Muscle layer of colon (tissue), 2 donors: Measurements from ENCODE around the gene IRF3.

ENCODE experiments used
- H3K27ac ChIP-seq: one replicate; pipeline ENCODE4 v1.7.0; 2013; ENCODE audit warnings: low read depth, mild to moderate bottlenecking, low read length, moderate library complexity
- H3K27me3 ChIP-seq, 2 donors: one replicate each; pipeline ENCODE4 v1.7.0; 2013; ENCODE audit warnings: low read length in 2 of 2, mild to moderate bottlenecking in 2 of 2; ENCODE audit not compliant: insufficient read depth in 2 of 2, control insufficient read depth in 1 of 2
- H3K36me3 ChIP-seq: one replicate; pipeline ENCODE4 v1.7.0; 2013; ENCODE audit warnings: mild to moderate bottlenecking, low read length; ENCODE audit not compliant: insufficient read depth
- H3K4me1 ChIP-seq: one replicate; pipeline ENCODE4 v1.7.0; 2013; ENCODE audit warnings: mild to moderate bottlenecking, low read length; ENCODE audit not compliant: insufficient read depth
- H3K4me3 ChIP-seq, 2 donors: one replicate each; pipeline ENCODE4 v1.7.0; 2013; ENCODE audit warnings: low read length in 2 of 2, low read depth in 1 of 2, mild to moderate bottlenecking in 1 of 2, moderate library complexity in 1 of 2
- H3K9ac ChIP-seq: one replicate; pipeline ENCODE4 v1.7.0; 2013; ENCODE audit warnings: low read length
- H3K9me3 ChIP-seq: one replicate; pipeline ENCODE4 v1.7.0; 2013; ENCODE audit warnings: mild to moderate bottlenecking, low read length
- donor health status: abdominal sarcoma.
- donor health status: Adenocarcinoma of cecum.

Gene IRF3

DNA sequence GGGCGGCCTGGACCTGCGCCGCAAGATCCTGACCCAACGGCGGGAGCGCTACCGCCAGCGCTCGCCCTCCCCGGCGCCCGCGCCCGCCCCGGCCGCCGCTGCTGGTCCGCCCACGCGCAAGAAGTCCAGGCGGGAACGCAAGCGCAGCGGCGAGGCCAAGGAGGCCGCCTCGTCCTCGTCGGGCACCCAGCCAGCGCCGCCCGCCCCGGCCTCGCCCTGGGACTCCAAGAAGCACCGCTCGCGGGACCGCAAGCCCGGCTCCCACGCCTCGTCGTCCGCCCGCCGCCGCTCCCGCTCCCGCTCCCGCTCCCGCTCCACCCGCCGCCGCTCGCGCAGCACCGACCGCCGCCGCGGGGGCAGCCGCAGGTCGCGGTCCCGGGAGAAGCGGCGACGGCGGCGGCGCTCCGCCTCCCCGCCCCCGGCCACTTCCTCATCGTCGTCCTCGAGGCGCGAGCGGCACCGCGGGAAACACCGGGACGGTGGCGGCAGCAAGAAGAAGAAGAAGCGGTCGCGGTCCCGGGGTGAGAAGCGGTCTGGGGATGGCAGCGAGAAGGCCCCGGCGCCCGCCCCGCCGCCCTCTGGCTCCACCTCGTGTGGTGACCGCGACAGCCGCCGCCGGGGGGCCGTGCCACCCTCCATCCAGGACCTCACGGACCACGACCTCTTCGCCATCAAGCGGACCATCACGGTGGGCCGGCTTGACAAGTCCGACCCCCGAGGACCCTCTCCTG, 13.7 kb downstream of the IRF3 start:
- Histone ChIP-seq H3K9me3 (no peaks in the 10 kb centered on the region), H3K27me3 (no peaks in the 10 kb centered on the region), H3K4me3 (no peak overlapping the region), H3K27ac (no peak overlapping the region), H3K36me3 (peaks cover 57% of the 10 kb centered on the region), H3K9ac (no peak overlapping the region), H3K4me1 (no peaks in the 10 kb centered on the region)

DNA sequence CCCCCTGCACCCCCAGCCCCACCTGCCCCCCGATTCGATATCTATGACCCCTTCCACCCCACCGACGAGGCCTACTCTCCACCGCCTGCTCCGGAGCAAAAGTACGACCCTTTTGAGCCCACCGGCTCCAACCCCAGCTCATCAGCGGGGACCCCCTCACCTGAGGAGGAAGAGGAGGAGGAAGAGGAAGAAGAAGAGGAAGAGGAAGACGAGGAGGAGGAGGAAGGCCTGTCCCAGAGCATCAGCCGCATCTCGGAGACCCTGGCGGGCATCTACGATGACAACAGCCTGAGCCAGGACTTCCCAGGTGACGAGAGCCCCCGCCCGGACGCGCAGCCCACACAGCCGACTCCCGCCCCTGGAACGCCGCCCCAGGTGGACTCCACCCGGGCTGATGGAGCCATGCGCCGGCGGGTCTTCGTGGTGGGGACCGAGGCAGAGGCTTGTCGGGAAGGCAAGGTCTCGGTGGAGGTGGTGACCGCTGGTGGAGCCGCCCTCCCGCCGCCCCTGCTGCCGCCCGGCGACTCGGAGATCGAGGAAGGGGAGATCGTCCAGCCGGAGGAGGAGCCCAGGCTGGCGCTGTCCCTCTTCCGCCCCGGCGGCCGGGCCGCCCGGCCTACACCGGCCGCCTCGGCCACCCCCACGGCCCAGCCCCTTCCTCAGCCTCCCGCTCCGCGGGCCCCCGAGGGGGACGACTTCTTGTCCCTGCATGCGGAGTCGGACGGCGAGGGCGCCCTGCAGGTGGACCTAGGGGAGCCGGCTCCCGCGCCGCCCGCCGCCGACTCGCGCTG, 14.4 kb downstream of the IRF3 start:
- Histone ChIP-seq H3K27ac (no peak overlapping the region), H3K36me3 (peaks cover 57% of the 10 kb centered on the region)

GRCh38 chr19:49646586-49646985, 19.1 kb downstream of the IRF3 start:
- H3K4me3 ChIP-seq = no peak overlapping the region
- H3K9ac ChIP-seq = no peak overlapping the region
- no peaks in the 10 kb centered on the region for H3K9me3 ChIP-seq
- H3K4me1 ChIP-seq = peaks cover 23% of the 10 kb centered on the region
- no peak overlapping the region for H3K27ac ChIP-seq
- peaks cover 52% of the 10 kb centered on the region for H3K36me3 ChIP-seq
- no peaks in the 10 kb centered on the region for H3K27me3 ChIP-seq

More for the DNA sequence above, 14.4 kb downstream of the IRF3 start:
- Histone ChIP-seq H3K4me1 (no peaks in the 10 kb centered on the region), H3K27me3 (no peaks in the 10 kb centered on the region), H3K4me3 (no peak overlapping the region), H3K9me3 (no peaks in the 10 kb centered on the region), H3K9ac (no peak overlapping the region)

- Histone ChIP-seq H3K36me3 (peaks cover 52% of the 10 kb centered on the region), H3K4me1 (peaks cover 28% of the 10 kb centered on the region), H3K4me3 (no peak overlapping the region), H3K27ac (no peak overlapping the region), H3K27me3 (no peaks in the 10 kb centered on the region), H3K9ac (no peak overlapping the region), H3K9me3 (no peaks in the 10 kb centered on the region)
Observed at GRCh38 chr19:49645995-49646394, 19.7 kb downstream of the IRF3 start.

- H3K36me3 ChIP-seq = peaks cover 52% of the 10 kb centered on the region
- peaks cover 28% of the 10 kb centered on the region for H3K4me1 ChIP-seq
- no peak overlapping the region for H3K9ac ChIP-seq
- no peaks in the 10 kb centered on the region for H3K27me3 ChIP-seq
- no peak overlapping the region for H3K27ac ChIP-seq
- no peaks in the 10 kb centered on the region for H3K9me3 ChIP-seq
- H3K4me3 ChIP-seq = no peak overlapping the region
Observed at GRCh38 chr19:49645592-49645991, 20.1 kb downstream of the IRF3 start.

DNA sequence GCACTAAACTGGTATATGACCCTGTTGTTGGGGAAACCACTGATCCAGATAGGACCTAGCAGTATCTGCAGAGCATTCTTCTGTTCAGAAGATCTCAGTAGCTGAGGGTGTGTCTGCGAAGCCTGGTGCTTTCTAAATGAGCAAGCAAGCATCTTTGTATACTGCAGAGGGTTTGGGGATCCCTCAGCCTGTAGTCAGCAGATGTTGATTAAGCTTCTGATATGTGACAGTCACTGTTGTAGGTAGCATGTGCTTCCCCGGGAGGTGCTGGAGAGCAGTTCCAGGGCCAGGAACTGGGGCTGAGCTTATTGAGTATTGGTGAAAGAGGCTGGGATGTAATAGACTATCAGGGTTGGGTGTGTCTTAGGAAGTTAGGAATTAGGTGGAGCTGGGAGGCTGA, 22.2 kb downstream of the IRF3 start:
- Histone ChIP-seq H3K9me3 (no peaks in the 10 kb centered on the region), H3K4me1 (peaks cover 34% of the 10 kb centered on the region), H3K4me3 (no peak overlapping the region), H3K27ac (no peak overlapping the region), H3K36me3 (peaks cover 37% of the 10 kb centered on the region), H3K9ac (no peak overlapping the region), H3K27me3 (no peaks in the 10 kb centered on the region)

GRCh38 chr19:49642492-49643035, 23.1 kb downstream of the IRF3 start:
- H3K27ac ChIP-seq = peak overlapping the region; percentile 86
- no peaks in the 10 kb centered on the region for H3K9me3 ChIP-seq
- H3K4me1 ChIP-seq = peaks cover 43% of the 10 kb centered on the region
- H3K27me3 ChIP-seq = no peaks in the 10 kb centered on the region
- H3K36me3 ChIP-seq = peaks cover 33% of the 10 kb centered on the region
- peak overlapping the region; percentile 81 to 95 for H3K4me3 ChIP-seq
- H3K9ac ChIP-seq = peak overlapping the region; percentile 97

- H3K9ac ChIP-seq = peak within 1 kb of the TSS; percentile 100
- peaks cover 27% of the 10 kb centered on the region for H3K36me3 ChIP-seq
- H3K4me1 ChIP-seq = peaks cover 44% of the 10 kb centered on the region
- no peaks in the 10 kb centered on the region for H3K27me3 ChIP-seq
- H3K4me3 ChIP-seq = peak within 1 kb of the TSS; percentile 81 to 95
- H3K9me3 ChIP-seq = no peaks in the 10 kb centered on the region
- peak within 1 kb of the TSS; percentile 100 for H3K27ac ChIP-seq
Observed at GRCh38 chr19:49641688-49642491, 23.8 kb downstream of the IRF3 start, which contains the start of gene SCAF1. Gene SCAF1 (plus strand): TSS chr19:49642209. CDS start chr19:49645027, 2,818 bp downstream.

DNA sequence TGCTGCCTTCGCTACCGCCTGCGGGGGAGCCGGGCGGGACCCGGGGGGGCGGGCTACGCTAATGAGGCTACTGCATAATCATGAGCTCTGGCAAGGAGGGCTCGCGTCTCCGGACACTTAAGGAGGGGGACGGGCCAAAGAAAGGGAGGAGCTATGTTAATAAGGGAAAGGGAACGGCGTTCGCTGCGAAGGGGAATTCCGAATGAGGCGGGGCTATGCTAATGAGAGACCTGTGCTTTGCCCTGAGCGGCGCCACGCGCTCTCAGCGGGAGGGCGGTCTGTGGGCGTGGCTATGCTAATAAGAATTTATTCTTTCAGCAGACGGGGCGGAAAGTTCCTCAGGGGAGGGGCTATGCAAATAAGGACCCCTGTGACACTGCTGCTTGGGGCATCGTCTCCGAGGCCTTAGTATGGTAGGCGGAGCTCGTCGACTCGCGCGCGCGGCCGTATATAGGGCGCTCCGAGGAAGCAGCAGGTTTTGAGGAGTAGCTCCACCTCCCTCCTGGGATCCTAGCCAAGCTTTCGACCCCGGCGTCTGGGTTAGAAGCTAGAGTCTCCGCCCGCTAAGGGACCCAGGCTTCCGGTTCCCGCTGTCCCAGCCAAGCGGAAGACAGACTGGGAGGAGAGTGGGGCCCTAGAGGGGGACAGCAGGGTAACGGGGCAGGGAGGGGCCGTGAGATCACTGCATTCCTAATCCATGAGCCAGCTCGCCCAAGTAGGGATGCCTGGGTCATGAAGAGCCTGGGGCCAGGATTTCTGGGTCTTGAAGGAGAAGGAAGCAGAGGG, 25.4 kb downstream of the IRF3 start, which contains the start of gene RRAS:
TSS of gene RRAS (minus strand) at position 31 of the 786 bp plus-strand sequence. CDS start 45 bp downstream, outside the sequence.
- H3K4me1 ChIP-seq = peaks cover 44% of the 10 kb centered on the region
- H3K9ac ChIP-seq = peak within 1 kb of the TSS; percentile 100
- H3K9me3 ChIP-seq = no peaks in the 10 kb centered on the region
- H3K36me3 ChIP-seq = peaks cover 15% of the 10 kb centered on the region
- no peaks in the 10 kb centered on the region for H3K27me3 ChIP-seq
- H3K4me3 ChIP-seq = peak within 1 kb of the TSS; percentile 65 to 82
- peak within 1 kb of the TSS; percentile 100 for H3K27ac ChIP-seq

- peak overlapping the region; percentile 86 for H3K9ac ChIP-seq
- H3K9me3 ChIP-seq = no peaks in the 10 kb centered on the region
- H3K27me3 ChIP-seq = no peaks in the 10 kb centered on the region
- peak overlapping the region; percentile 52 to 82 for H3K4me3 ChIP-seq
- peak overlapping the region; percentile 92 for H3K27ac ChIP-seq
- H3K36me3 ChIP-seq = peaks cover 15% of the 10 kb centered on the region
- H3K4me1 ChIP-seq = peaks cover 41% of the 10 kb centered on the region
Observed at GRCh38 chr19:49639401-49640112, 26.1 kb downstream of the IRF3 start.
